A673 (cell line): Measurements from ENCODE around the gene FGF11. TPM values are rescaled to one million over a fixed set of nuclear protein-coding genes. Genes with fewer than 3 reads are reported as not detected.

Source experiments
- BruUV-seq: library from RNA; stranded (reverse); fragments of 400-500 nt; replicated peaks from 2 replicates; lab custom pipeline; 2021; lab: Mats Ljungman, UMichigan
- CTCF ChIA-PET: fragments of 300-600 bp; sonication (Branson Sonifier 250); formaldehyde crosslinking; loops from one replicate; lab custom pipeline; 2022; ENCODE audit warnings: antibody characterized with exemption; lab: Charles Lee
- POLR2A ChIA-PET: fragments of 300-600 bp; sonication (Branson Sonifier 250); formaldehyde crosslinking; loops from one replicate; lab custom pipeline; 2022; ENCODE audit warnings: antibody characterized with exemption; ENCODE audit not compliant: low non-redundant PET; lab: Charles Lee
- DNase-seq: peaks from one replicate; pipeline ENCODE4 v3.0.0-alpha.2; 2015; ENCODE audit warnings: low spot score
- H3K27ac ChIP-seq: fragments of 200-600 bp; sonication (generic); 2 replicates; pipeline ENCODE4 v1.5.1; 2016; ENCODE audit warnings: mixed run types, low read depth, mild to moderate bottlenecking, mixed read lengths, antibody characterized with exemption, low read length; ENCODE audit not compliant: poor library complexity, severe bottlenecking
- H3K27me3 ChIP-seq: fragments of 200-600 bp; sonication (generic); replicated peaks from 2 replicates; pipeline ENCODE4 v1.6.1; 2017; ENCODE audit warnings: mixed run types, low read depth, mild to moderate bottlenecking, mixed read lengths, antibody characterized with exemption, low read length; ENCODE audit not compliant: insufficient read depth, poor library complexity
- H3K36me3 ChIP-seq: fragments of 200-600 bp; sonication (generic); 2 replicates; pipeline ENCODE4 v1.6.1; 2016; ENCODE audit warnings: mixed run types, mild to moderate bottlenecking, mixed read lengths, antibody characterized with exemption, low read length; ENCODE audit not compliant: insufficient read depth, poor library complexity, severe bottlenecking
- H3K4me1 ChIP-seq: fragments of 200-600 bp; sonication (generic); 2 replicates; pipeline ENCODE4 v1.6.1; 2017; ENCODE audit warnings: mixed run types, mild to moderate bottlenecking, mixed read lengths, antibody characterized with exemption, low read length; ENCODE audit not compliant: insufficient read depth, poor library complexity, severe bottlenecking
- H3K4me3 ChIP-seq: fragments of 200-600 bp; sonication (generic); 2 replicates; pipeline ENCODE4 v1.5.1; 2016; ENCODE audit warnings: low read depth, mixed run types, mild to moderate bottlenecking, mixed read lengths, low read length; ENCODE audit not compliant: poor library complexity, severe bottlenecking
- H3K9me3 ChIP-seq: fragments of 200-600 bp; sonication (generic); 2 replicates; pipeline ENCODE4 v1.6.1; 2016; ENCODE audit warnings: mixed run types, low read depth, mild to moderate bottlenecking, mixed read lengths, antibody characterized with exemption, low read length; ENCODE audit not compliant: poor library complexity, severe bottlenecking
- EZH2 ChIP-seq: fragments of 200-600 bp; sonication (generic); IDR thresholded peaks from 2 replicates; pipeline ENCODE4 v1.6.1; 2017; ENCODE audit warnings: borderline replicate concordance, low read depth, mild to moderate bottlenecking, mixed read lengths, antibody characterized with exemption, low read length; ENCODE audit not compliant: poor library complexity, severe bottlenecking
- intact Hi-C: fragments of 100-400 bp; cut with micrococcal nuclease; formaldehyde crosslinking; loops from one replicate; pipeline ENCODE4 v1.10.0; 2022; ENCODE audit not compliant: unreplicated experiment
- total RNA-seq: library from RNA; stranded (reverse); gene quantifications from 2 replicates; pipeline ENCODE4 v1.2.3, GENCODE V29; 2021
- TF ChIP-seq, protein P1 (sequence below): fragments of 300-800, 200-600 bp; sonication (generic); conservative IDR thresholded peaks from 2 replicates; pipeline ENCODE4 v1.5.1; 2017; ENCODE audit warnings: low read depth, mild to moderate bottlenecking, antibody characterized with exemption, low read length, moderate library complexity, mixed read lengths

The FGF11 gene
- total RNA-seq, 1 experiment from 2014 or later, result 18.2 TPM

DNA sequence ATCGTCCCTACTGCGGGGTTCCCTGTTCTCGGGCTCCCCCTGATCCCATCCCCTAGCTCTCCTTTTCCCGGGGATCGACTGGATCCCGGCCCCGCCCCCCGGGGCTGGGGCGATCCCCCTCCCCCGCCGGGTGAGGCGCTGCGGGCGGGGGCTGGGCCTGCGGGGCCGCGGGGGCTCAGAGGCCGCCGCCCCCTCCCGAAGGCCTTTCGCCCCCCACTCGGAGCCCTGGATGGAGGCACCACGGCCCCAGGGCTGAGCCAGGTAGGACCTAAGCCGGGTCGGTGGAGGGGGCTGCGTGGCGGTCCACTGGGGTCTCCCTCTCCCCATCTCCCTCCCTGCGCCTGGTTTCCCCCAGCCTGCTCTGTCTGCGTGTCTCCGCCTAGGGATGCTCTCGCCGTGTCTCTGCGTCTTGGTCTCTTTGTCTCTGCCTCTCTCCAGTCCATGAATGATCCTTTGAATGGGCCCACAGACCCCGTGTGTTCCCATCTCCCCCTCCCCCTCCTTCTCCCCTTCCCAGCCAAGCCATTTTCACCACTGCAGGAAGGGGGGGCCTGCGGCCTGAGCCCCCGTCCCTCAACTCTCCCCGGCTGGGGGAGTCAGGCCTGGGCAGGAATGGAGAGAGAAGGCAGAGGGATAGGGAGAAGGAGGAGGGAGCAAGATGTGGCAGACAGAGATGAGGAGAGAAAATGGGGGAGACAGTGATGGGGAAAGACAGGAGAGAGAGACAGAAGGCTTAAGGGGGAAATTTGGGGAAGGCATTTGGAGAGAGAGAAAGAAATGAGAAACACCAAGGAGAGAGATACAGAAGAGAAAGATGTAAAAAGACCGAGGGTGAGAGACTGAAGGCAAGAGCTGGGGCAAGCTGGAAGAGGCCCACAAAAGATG is 33.7 kb upstream of the FGF11 start:
- intact Hi-C loops, result no loop called here
- H3K4me3 ChIP-seq, result peak overlapping the region; percentile 61
- BruUV-seq, result no TSS peak
- H3K9me3 ChIP-seq, result no peaks in the 10 kb centered on the region
- peak; percentile 42 for DNase-seq
- H3K27ac ChIP-seq, result peak overlapping the region; percentile 87
- ChIA-PET CTCF (interaction anchor here (0.9 kb wide), 1 partner anchor 155 kb away, joined by 4 read pairs; no protein-coding TSS in a partner anchor), POLR2A (no interaction called here)
- H3K27me3 ChIP-seq, result no peaks in the 10 kb centered on the region
- peaks cover 6% of the 10 kb centered on the region for H3K36me3 ChIP-seq
- TF ChIP-seq EZH2, result no peak
- TF ChIP-seq, protein P1, sequence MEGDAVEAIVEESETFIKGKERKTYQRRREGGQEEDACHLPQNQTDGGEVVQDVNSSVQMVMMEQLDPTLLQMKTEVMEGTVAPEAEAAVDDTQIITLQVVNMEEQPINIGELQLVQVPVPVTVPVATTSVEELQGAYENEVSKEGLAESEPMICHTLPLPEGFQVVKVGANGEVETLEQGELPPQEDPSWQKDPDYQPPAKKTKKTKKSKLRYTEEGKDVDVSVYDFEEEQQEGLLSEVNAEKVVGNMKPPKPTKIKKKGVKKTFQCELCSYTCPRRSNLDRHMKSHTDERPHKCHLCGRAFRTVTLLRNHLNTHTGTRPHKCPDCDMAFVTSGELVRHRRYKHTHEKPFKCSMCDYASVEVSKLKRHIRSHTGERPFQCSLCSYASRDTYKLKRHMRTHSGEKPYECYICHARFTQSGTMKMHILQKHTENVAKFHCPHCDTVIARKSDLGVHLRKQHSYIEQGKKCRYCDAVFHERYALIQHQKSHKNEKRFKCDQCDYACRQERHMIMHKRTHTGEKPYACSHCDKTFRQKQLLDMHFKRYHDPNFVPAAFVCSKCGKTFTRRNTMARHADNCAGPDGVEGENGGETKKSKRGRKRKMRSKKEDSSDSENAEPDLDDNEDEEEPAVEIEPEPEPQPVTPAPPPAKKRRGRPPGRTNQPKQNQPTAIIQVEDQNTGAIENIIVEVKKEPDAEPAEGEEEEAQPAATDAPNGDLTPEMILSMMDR, result no peak
- peaks cover 17% of the 10 kb centered on the region for H3K4me1 ChIP-seq

DNA sequence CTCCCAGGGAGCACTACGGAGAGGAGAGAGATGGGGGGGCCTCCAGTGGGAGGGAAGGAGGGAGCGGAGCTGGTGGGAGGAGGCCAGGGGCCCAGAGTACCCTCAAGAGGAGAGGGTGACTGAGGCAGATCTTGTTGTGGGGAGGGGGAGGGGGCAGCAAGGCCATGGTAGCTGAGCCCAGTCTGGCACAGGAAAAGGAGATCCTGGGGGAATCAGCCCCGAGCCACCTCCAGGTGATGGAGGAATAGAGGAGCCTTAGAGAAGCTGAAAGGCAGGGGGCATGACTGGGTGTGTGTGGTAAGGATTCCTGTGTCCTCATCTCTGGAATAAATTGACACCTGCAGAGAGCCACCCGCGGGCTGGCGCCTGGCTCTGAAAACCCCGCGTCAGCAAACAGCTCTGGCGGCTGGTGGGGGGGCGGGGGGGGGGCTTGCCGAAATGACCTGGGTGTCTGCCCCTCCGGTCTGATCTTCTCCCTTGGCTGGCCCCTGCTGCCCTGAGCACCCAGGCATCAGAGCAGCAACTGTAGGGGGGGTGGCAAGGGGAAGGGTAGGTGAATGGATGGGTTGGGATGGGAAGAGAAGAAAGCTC is 33.0 kb upstream of the FGF11 start:
- Histone ChIP-seq H3K4me1 (peaks cover 17% of the 10 kb centered on the region), H3K4me3 (peak overlapping the region; percentile 61), H3K9me3 (no peaks in the 10 kb centered on the region), H3K27me3 (no peaks in the 10 kb centered on the region), H3K27ac (peak overlapping the region; percentile 87), H3K36me3 (peaks cover 9% of the 10 kb centered on the region)
- DNase-seq, result no peak
- TF ChIP-seq EZH2, result no peak
- TF ChIP-seq, protein P1, result no peak
- ChIA-PET CTCF (interaction anchor here (0.6 to 0.9 kb wide), 2 partner anchors 8 to 154 kb away, joined by 3 to 4 read pairs; no protein-coding TSS in a partner anchor), POLR2A (no interaction called here)
- intact Hi-C loops, result no loop called here
- BruUV-seq, result no TSS peak

DNA sequence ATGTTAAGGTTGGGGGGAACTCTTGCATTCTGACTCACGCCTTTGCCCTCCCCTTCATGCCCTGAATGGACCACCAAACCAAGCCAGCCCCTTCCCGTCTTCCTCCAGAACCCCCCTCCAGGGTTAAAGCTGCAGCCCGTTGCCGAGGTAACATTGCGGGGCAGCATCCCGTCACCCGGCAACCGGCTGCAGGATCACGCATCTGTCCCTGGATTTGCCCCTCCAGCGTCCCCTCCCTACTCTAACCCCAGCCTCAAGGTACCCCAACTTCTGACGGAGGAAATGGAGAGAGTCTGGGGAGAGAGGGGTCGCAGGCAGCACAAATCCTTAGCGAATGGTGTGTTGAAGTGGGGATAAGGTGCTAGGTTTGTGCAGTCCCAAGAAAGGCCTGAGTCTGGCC is 32.2 kb upstream of the FGF11 start:
- no peaks in the 10 kb centered on the region for H3K27me3 ChIP-seq
- intact Hi-C loops, result no loop called here
- TF ChIP-seq EZH2, result no peak
- TF ChIP-seq, protein P1, result no peak
- H3K36me3 ChIP-seq, result peaks cover 9% of the 10 kb centered on the region
- H3K27ac ChIP-seq, result no peak overlapping the region
- H3K4me3 ChIP-seq, result no peak overlapping the region
- ChIA-PET CTCF (interaction anchor here (0.6 kb wide), 1 partner anchor 9 kb away, joined by 3 read pairs; no protein-coding TSS in a partner anchor), POLR2A (no interaction called here)
- peaks cover 17% of the 10 kb centered on the region for H3K4me1 ChIP-seq
- no TSS peak for BruUV-seq
- H3K9me3 ChIP-seq, result no peaks in the 10 kb centered on the region
- DNase-seq, result no peak
